CD4-positive, CD25-positive, alpha-beta regulatory T cell (primary cell): ENCODE measurements around the gene ANKUB1. TPM values are rescaled to one million over a fixed set of nuclear protein-coding genes. Genes with fewer than 3 reads are reported as not detected.
A peak's percentile ranks its signal among the peaks of the same experiment; 100 is the strongest.

Source experiments
- ATAC-seq, 2 donors: fragments of 150-1000 bp; cut with Tn5 transposase; one replicate each; pipeline ENCODE4 v1.10.0; 2021; ENCODE audit warnings: low read depth in 2 of 2, moderate number of reproducible peaks in 2 of 2, moderate library complexity in 1 of 2
- DNase-seq, 3 donors: peaks; one replicate each; pipeline versions ENCODE4 v3.0.0 to v3.0.0-alpha.2; 2012 to 2022; ENCODE audit warnings: mixed read lengths in 1 of 3
- H3K27ac ChIP-seq: one replicate; pipeline ENCODE4 v1.7.0; 2013; ENCODE audit warnings: mild to moderate bottlenecking, low read length; ENCODE audit not compliant: insufficient read depth, poor library complexity, severe bottlenecking
- H3K27me3 ChIP-seq: one replicate; pipeline ENCODE4 v1.7.0; 2013; ENCODE audit warnings: low read length; ENCODE audit not compliant: control insufficient read depth, insufficient read depth
- H3K36me3 ChIP-seq: one replicate; pipeline ENCODE4 v1.7.0; 2013; ENCODE audit warnings: mild to moderate bottlenecking, low read length, moderate library complexity; ENCODE audit not compliant: control insufficient read depth, insufficient read depth
- H3K4me1 ChIP-seq: 2 replicates; pipeline ENCODE4 v1.7.0; 2013; ENCODE audit warnings: mild to moderate bottlenecking, low read length; ENCODE audit not compliant: insufficient read depth, control insufficient read depth, poor library complexity, severe bottlenecking
- H3K4me3 ChIP-seq: one replicate; pipeline ENCODE4 v1.7.0; 2013; ENCODE audit warnings: low read depth, mild to moderate bottlenecking, low read length, moderate library complexity
- H3K9me3 ChIP-seq, 2 experiments: 1 replicate in 1 of 2; 2 replicates in 1 of 2; pipeline ENCODE4 v1.7.0; 2013; ENCODE audit warnings: low read length in 2 of 2, mild to moderate bottlenecking in 1 of 2, moderate library complexity in 1 of 2; ENCODE audit not compliant: control insufficient read depth in 2 of 2
- H3K27ac Mint-ChIP-seq, 3 donors: one replicate each; pipeline ENCODE4 v1.8.0; 2020 to 2022; ENCODE audit warnings: mild to moderate bottlenecking in 3 of 3, mixed read lengths in 3 of 3, moderate library complexity in 2 of 3
- H3K27me3 Mint-ChIP-seq: one replicate; pipeline ENCODE4 v1.8.0; 2022; ENCODE audit warnings: mild to moderate bottlenecking, mixed read lengths
- H3K36me3 Mint-ChIP-seq: one replicate; pipeline ENCODE4 v1.8.0; 2020; ENCODE audit warnings: mixed read lengths
- H3K4me1 Mint-ChIP-seq, 4 donors: one replicate each; pipeline ENCODE4 v1.8.0; 2020 to 2022; ENCODE audit warnings: mixed read lengths in 4 of 4, mild to moderate bottlenecking in 1 of 4
- H3K4me3 Mint-ChIP-seq, 4 donors: one replicate each; pipeline ENCODE4 v1.8.0; 2020 to 2022; ENCODE audit warnings: mild to moderate bottlenecking in 4 of 4, mixed read lengths in 4 of 4, moderate library complexity in 3 of 4
- H3K9me3 Mint-ChIP-seq, 7 donors: one replicate each; pipeline ENCODE4 v1.8.0; 2020 to 2022; ENCODE audit warnings: mixed read lengths in 7 of 7, mild to moderate bottlenecking in 3 of 7, moderate library complexity in 2 of 7
- polyA plus RNA-seq, 4 donors: library from polyadenylated mRNA; unstranded; fragments of 300-500 nt; fragmentation: Illumina TruSeq; gene quantifications; one replicate each; pipeline ENCODE4 v1.2.3, GENCODE V29; 2021
- total RNA-seq: library from RNA; stranded (reverse); gene quantifications from one replicate; pipeline ENCODE4 v1.2.3, GENCODE V29; 2022

ANKUB1 gene
- total and polyA plus RNA-seq, 5 donors from 2014 or later = not detected

- Mint-ChIP-seq H3K27ac (peak overlapping the region in 1 of 3 donors; percentile 21), H3K27me3 (peaks cover 31% of the 10 kb centered on the region), H3K4me1 (peaks cover 6 to 12% (median 10%) of the 10 kb centered on the region in 4 donors), H3K4me3 (no peak overlapping the region), H3K36me3 (no peaks in the 10 kb centered on the region), H3K9me3 (peaks cover 0 to 2% (median 0%) of the 10 kb centered on the region in 7 donors)
- Histone ChIP-seq H3K9me3 (no peaks in the 10 kb centered on the region), H3K36me3 (no peaks in the 10 kb centered on the region), H3K4me1 (peaks cover 7% of the 10 kb centered on the region), H3K4me3 (no peak overlapping the region), H3K27ac (no peak overlapping the region), H3K27me3 (peaks cover 11% of the 10 kb centered on the region)
- DNase-seq (peak; percentile 35 to 62 (median 36)), ATAC-seq (no peak)
Observed at GRCh38 chr3:149808209-149808829, 16.0 kb upstream of the ANKUB1 start.

- Mint-ChIP-seq H3K36me3 (no peaks in the 10 kb centered on the region), H3K9me3 (peaks cover 0 to 2% (median 0%) of the 10 kb centered on the region in 7 donors), H3K4me3 (no peak overlapping the region), H3K27ac (no peak overlapping the region), H3K4me1 (peaks cover 0 to 5% (median 3%) of the 10 kb centered on the region in 4 donors), H3K27me3 (peaks cover 41% of the 10 kb centered on the region)
- DNase-seq (no peak), ATAC-seq (no peak)
- H3K27ac ChIP-seq = no peak overlapping the region
- H3K36me3 ChIP-seq = no peaks in the 10 kb centered on the region
- no peak overlapping the region for H3K4me3 ChIP-seq
- peaks cover 11% of the 10 kb centered on the region for H3K27me3 ChIP-seq
- no peaks in the 10 kb centered on the region for H3K4me1 ChIP-seq
- H3K9me3 ChIP-seq = no peaks in the 10 kb centered on the region
Observed at GRCh38 chr3:149806171-149806778, 13.9 kb upstream of the ANKUB1 start.

DNA sequence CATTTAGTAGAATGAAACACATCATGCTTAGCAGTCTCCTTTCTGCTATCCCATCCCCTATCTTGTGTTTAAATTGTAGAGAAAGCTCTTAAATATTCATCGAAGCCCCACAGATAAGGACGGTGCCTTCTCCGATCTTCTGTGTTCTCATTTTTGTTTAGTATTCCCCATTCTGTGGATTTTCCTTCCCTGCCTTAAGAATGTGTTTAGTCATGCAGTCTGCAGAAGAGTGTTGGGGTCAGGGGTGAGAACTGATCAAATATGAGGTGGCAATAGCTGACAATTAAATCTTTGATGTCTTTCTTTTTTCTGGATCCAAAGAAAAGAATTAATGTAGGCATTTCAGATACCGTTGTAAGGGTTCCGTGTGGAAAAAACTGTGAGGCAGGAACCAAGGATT lies 9.3 kb upstream of the ANKUB1 start:
- peaks cover 50% of the 10 kb centered on the region for H3K27me3 Mint-ChIP-seq
- H3K27ac Mint-ChIP-seq = no peak overlapping the region
- no peaks in the 10 kb centered on the region for H3K36me3 Mint-ChIP-seq
- no peak overlapping the region for H3K4me3 Mint-ChIP-seq
- no peak overlapping the region for H3K27ac ChIP-seq
- H3K27me3 ChIP-seq = peaks cover 5% of the 10 kb centered on the region
- H3K9me3 Mint-ChIP-seq = peaks cover 0 to 4% (median 0%) of the 10 kb centered on the region in 7 donors
- H3K4me3 ChIP-seq = no peak overlapping the region
- no peaks in the 10 kb centered on the region for H3K36me3 ChIP-seq
- peaks cover 0 to 4% (median 0%) of the 10 kb centered on the region in 4 donors for H3K4me1 Mint-ChIP-seq
- H3K9me3 ChIP-seq = no peaks in the 10 kb centered on the region
- no peak for DNase-seq
- H3K4me1 ChIP-seq = no peaks in the 10 kb centered on the region
- ATAC-seq = no peak

GRCh38 chr3:149801195-149801594 lies 8.8 kb upstream of the ANKUB1 start:
- DNase-seq (no peak), ATAC-seq (no peak)
- Histone ChIP-seq H3K4me1 (no peaks in the 10 kb centered on the region), H3K4me3 (no peak overlapping the region), H3K27me3 (peaks cover 5% of the 10 kb centered on the region), H3K9me3 (no peaks in the 10 kb centered on the region), H3K36me3 (no peaks in the 10 kb centered on the region), H3K27ac (no peak overlapping the region)
- H3K4me1 Mint-ChIP-seq = no peaks in the 10 kb centered on the region
- peaks cover 0 to 5% (median 0%) of the 10 kb centered on the region in 7 donors for H3K9me3 Mint-ChIP-seq
- H3K4me3 Mint-ChIP-seq = no peak overlapping the region
- H3K27me3 Mint-ChIP-seq = peaks cover 50% of the 10 kb centered on the region
- H3K36me3 Mint-ChIP-seq = no peaks in the 10 kb centered on the region
- no peak overlapping the region for H3K27ac Mint-ChIP-seq

- Mint-ChIP-seq H3K27ac (no peak overlapping the region), H3K4me3 (no peak overlapping the region), H3K9me3 (peaks cover 0 to 4% (median 0%) of the 10 kb centered on the region in 7 donors), H3K27me3 (peaks cover 45% of the 10 kb centered on the region), H3K36me3 (no peaks in the 10 kb centered on the region), H3K4me1 (no peaks in the 10 kb centered on the region)
- ATAC-seq = no peak
- no peak for DNase-seq
- Histone ChIP-seq H3K36me3 (no peaks in the 10 kb centered on the region), H3K27ac (no peak overlapping the region), H3K27me3 (peaks cover 5% of the 10 kb centered on the region), H3K4me3 (no peak overlapping the region), H3K9me3 (no peaks in the 10 kb centered on the region), H3K4me1 (no peaks in the 10 kb centered on the region)
Observed at GRCh38 chr3:149800693-149801092, 8.3 kb upstream of the ANKUB1 start.

GRCh38 chr3:149796026-149796425 lies 3.7 kb upstream of the ANKUB1 start:
- H3K36me3 Mint-ChIP-seq = no peaks in the 10 kb centered on the region
- no peaks in the 10 kb centered on the region for H3K36me3 ChIP-seq
- H3K4me1 Mint-ChIP-seq = no peaks in the 10 kb centered on the region
- H3K27ac Mint-ChIP-seq = no peak overlapping the region
- H3K27ac ChIP-seq = no peak overlapping the region
- H3K4me1 ChIP-seq = no peaks in the 10 kb centered on the region
- peaks cover 0 to 3% (median 0%) of the 10 kb centered on the region in 7 donors for H3K9me3 Mint-ChIP-seq
- no peak for DNase-seq
- H3K9me3 ChIP-seq = no peaks in the 10 kb centered on the region
- H3K4me3 Mint-ChIP-seq = no peak overlapping the region
- peaks cover 47% of the 10 kb centered on the region for H3K27me3 Mint-ChIP-seq
- H3K27me3 ChIP-seq = peaks cover 14% of the 10 kb centered on the region
- ATAC-seq = no peak
- H3K4me3 ChIP-seq = no peak overlapping the region

- no peaks in the 10 kb centered on the region for H3K36me3 Mint-ChIP-seq
- no peak for DNase-seq
- H3K36me3 ChIP-seq = no peaks in the 10 kb centered on the region
- no peak for ATAC-seq
- H3K27me3 ChIP-seq = peaks cover 27% of the 10 kb centered on the region
- H3K27ac Mint-ChIP-seq = no peak overlapping the region
- H3K4me3 ChIP-seq = no peak overlapping the region
- no peak overlapping the region for H3K4me3 Mint-ChIP-seq
- H3K27ac ChIP-seq = no peak overlapping the region
- no peaks in the 10 kb centered on the region for H3K4me1 Mint-ChIP-seq
- peaks cover 0 to 3% (median 0%) of the 10 kb centered on the region in 7 donors for H3K9me3 Mint-ChIP-seq
- H3K9me3 ChIP-seq = no peaks in the 10 kb centered on the region
- H3K4me1 ChIP-seq = no peaks in the 10 kb centered on the region
- H3K27me3 Mint-ChIP-seq = peaks cover 49% of the 10 kb centered on the region
Observed at GRCh38 chr3:149790698-149791097, 1.7 kb downstream of the ANKUB1 start.

GRCh38 chr3:149790268-149790667 lies 2.1 kb downstream of the ANKUB1 start:
- ATAC-seq = no peak
- Mint-ChIP-seq H3K27me3 (peaks cover 53% of the 10 kb centered on the region), H3K9me3 (peaks cover 0 to 3% (median 0%) of the 10 kb centered on the region in 7 donors), H3K4me1 (no peaks in the 10 kb centered on the region), H3K4me3 (no peak overlapping the region), H3K36me3 (no peaks in the 10 kb centered on the region), H3K27ac (no peak overlapping the region)
- H3K36me3 ChIP-seq = no peaks in the 10 kb centered on the region
- no peak for DNase-seq
- H3K27me3 ChIP-seq = peaks cover 27% of the 10 kb centered on the region
- no peaks in the 10 kb centered on the region for H3K9me3 ChIP-seq
- H3K27ac ChIP-seq = no peak overlapping the region
- no peaks in the 10 kb centered on the region for H3K4me1 ChIP-seq
- no peak overlapping the region for H3K4me3 ChIP-seq
